BJ (cell line): ENCODE results near the gene SH3GL3. TPM values are rescaled to one million over a fixed set of nuclear protein-coding genes. Genes with fewer than 3 reads are reported as not detected.

Source experiments
- CTCF ChIA-PET: fragments of 350-600 bp; formaldehyde crosslinking; extraction: SDS; loops from one replicate; lab custom pipeline; 2021; ENCODE audit warnings: antibody characterized with exemption, inconsistent platforms; lab: Yijun Ruan, JAX
- POLR2A ChIA-PET: fragments of 300-600 bp; sonication (Branson Sonifier 250); formaldehyde crosslinking; extraction: SDS; loops from one replicate; lab custom pipeline; 2021; ENCODE audit warnings: antibody characterized with exemption; lab: Charles Lee
- DNase-seq: peaks from one replicate; pipeline ENCODE4 v3.0.0-alpha.2; 2011; ENCODE audit warnings: low read depth
- H3K27me3 ChIP-seq: 2 replicates; pipeline ENCODE4 v1.6.0; 2011; ENCODE audit warnings: low read length; ENCODE audit not compliant: control insufficient read depth, insufficient read depth
- H3K36me3 ChIP-seq: 2 replicates; pipeline ENCODE4 v1.5.1; 2011; ENCODE audit warnings: low read length; ENCODE audit not compliant: control insufficient read depth, insufficient read depth
- H3K4me3 ChIP-seq: 2 replicates; pipeline ENCODE4 v1.5.1; 2011; ENCODE audit warnings: low read depth, mild to moderate bottlenecking, control low read depth, low read length
- polyA plus RNA-seq: library from polyadenylated mRNA; depleted of rRNA; stranded (reverse); fragments of >200 nt; gene quantifications from 2 replicates; pipeline ENCODE4 v1.2.3, GENCODE V29; 2011
- TF ChIP-seq, protein P1 (sequence below): IDR thresholded peaks from 2 replicates; pipeline ENCODE4 v1.5.1; 2011; ENCODE audit warnings: low read depth, mild to moderate bottlenecking, control low read depth, inconsistent platforms, low read length, moderate library complexity; ENCODE audit not compliant: insufficient read depth

Gene SH3GL3
- polyA plus RNA-seq, 1 experiment, result not detected

DNA sequence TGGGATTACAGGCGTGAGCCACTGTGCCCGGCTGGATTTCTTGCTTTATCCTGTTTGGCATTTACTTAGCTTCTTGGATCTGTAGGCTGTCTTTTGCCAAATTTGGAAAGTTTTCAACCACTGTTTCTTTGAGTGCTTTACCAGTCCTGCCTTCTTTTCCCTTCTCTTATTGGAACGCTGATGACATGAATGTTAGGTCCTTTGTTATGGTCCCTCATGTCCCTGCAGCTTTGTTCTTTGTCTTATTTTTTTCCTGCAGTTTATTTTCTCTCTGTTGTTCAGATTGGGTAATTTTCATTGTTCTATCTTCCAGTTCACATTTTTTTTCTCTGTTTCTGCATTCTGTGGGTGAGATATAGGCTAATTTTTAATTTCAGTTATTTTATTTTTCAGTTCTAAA lies 25.0 kb downstream of the SH3GL3 start:
- ChIA-PET CTCF (no interaction called here), POLR2A (no interaction called here)
- DNase-seq, result no peak
- Histone ChIP-seq H3K36me3 (no peaks in the 10 kb centered on the region), H3K4me3 (no peak overlapping the region), H3K27me3 (no peaks in the 10 kb centered on the region)
- TF ChIP-seq, protein P1, sequence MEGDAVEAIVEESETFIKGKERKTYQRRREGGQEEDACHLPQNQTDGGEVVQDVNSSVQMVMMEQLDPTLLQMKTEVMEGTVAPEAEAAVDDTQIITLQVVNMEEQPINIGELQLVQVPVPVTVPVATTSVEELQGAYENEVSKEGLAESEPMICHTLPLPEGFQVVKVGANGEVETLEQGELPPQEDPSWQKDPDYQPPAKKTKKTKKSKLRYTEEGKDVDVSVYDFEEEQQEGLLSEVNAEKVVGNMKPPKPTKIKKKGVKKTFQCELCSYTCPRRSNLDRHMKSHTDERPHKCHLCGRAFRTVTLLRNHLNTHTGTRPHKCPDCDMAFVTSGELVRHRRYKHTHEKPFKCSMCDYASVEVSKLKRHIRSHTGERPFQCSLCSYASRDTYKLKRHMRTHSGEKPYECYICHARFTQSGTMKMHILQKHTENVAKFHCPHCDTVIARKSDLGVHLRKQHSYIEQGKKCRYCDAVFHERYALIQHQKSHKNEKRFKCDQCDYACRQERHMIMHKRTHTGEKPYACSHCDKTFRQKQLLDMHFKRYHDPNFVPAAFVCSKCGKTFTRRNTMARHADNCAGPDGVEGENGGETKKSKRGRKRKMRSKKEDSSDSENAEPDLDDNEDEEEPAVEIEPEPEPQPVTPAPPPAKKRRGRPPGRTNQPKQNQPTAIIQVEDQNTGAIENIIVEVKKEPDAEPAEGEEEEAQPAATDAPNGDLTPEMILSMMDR, result no peak

DNA sequence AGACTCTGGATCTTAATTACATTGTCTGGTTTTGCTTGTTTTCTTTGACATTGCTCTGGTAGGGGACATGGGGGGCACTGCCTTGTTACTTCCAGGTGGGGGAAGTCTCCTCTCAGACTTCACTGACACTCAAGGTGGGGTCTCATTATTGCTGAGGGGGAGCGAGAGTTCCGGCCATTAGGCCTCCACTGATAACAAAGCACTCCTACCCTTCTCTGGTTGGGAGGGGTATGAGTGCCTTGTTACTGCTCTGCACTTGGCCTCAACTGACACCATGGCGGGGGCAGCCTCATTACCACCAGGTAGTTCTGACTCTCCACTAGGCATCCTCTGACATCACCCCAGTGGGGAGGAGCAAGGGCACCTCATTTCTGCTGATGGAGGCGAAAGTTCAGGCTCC lies 25.7 kb downstream of the SH3GL3 start:
- no peaks in the 10 kb centered on the region for H3K27me3 ChIP-seq
- ChIA-PET CTCF (no interaction called here), POLR2A (no interaction called here)
- DNase-seq, result no peak
- no peak overlapping the region for H3K4me3 ChIP-seq
- TF ChIP-seq, protein P1, result no peak
- no peaks in the 10 kb centered on the region for H3K36me3 ChIP-seq

DNA sequence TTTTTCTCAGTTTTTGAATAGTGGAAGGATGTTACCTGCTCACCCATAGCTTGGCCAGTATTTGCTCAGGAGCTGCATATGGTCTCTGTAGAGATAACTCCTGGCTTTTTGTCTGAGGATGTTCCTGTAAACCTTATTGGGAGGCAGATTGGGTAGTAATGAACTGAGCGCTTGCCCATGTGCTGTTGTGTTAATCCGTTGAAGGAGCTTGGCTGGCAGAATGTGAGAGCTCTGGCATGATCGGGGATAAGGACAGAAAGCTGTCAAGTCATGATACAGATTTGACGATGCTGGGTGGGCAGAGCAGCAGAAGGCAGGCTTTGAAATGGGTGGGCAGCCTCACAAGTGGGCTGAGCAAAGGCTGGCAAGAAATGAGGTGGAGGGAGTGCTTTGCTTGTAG lies 27.4 kb downstream of the SH3GL3 start:
- H3K27me3 ChIP-seq, result no peaks in the 10 kb centered on the region
- TF ChIP-seq, protein P1, result no peak
- ChIA-PET CTCF (interaction anchor here (0.7 kb wide), 1 partner anchor 552 kb away, joined by 7 read pairs; no protein-coding TSS in a partner anchor), POLR2A (no interaction called here)
- DNase-seq, result no peak
- H3K4me3 ChIP-seq, result no peak overlapping the region
- no peaks in the 10 kb centered on the region for H3K36me3 ChIP-seq

GRCh38 chr15:83475551-83475950 lies 28.4 kb downstream of the SH3GL3 start:
- no peak for DNase-seq

DNA sequence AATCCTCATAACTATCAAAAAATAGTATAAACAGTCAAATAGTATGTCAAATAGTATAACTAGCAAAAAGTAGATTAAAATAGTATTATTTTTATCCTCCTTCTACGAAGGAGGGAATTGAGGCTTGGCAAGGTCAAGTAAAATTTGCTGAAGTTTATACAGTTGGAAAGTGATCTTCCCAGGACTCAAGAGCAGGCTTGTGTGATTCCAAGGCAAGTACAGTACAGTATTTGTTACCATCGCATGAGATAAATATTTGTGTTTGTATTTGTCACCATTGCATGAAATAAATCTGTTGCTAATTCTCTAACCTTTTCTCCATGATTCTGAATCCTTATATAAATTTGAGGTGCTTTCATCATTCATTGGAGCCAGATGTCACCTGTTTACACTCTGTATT lies 28.9 kb downstream of the SH3GL3 start:
- Histone ChIP-seq H3K27me3 (no peaks in the 10 kb centered on the region), H3K4me3 (no peak overlapping the region), H3K36me3 (no peaks in the 10 kb centered on the region)
- ChIA-PET CTCF (interaction anchor here (0.7 kb wide), 1 partner anchor 26 kb away, joined by 3 read pairs; no protein-coding TSS in a partner anchor), POLR2A (no interaction called here)
- no peak for DNase-seq
- TF ChIP-seq, protein P1, result no peak

More at GRCh38 chr15:83475551-83475950, 28.4 kb downstream of the SH3GL3 start:
- ChIA-PET CTCF (interaction anchor here (0.7 kb wide), 1 partner anchor 27 kb away, joined by 3 read pairs; no protein-coding TSS in a partner anchor), POLR2A (no interaction called here)
- TF ChIP-seq, protein P1, result no peak
- Histone ChIP-seq H3K27me3 (no peaks in the 10 kb centered on the region), H3K4me3 (no peak overlapping the region), H3K36me3 (no peaks in the 10 kb centered on the region)
